GM13976 (cell line): Measurements from ENCODE around the gene HECW1.

Source experiments
- DNase-seq: peaks from one replicate; pipeline ENCODE4 v3.0.0; 2012; ENCODE audit warnings: low spot score
- CTCF ChIP-seq: IDR thresholded peaks from 2 replicates; pipeline ENCODE4 v1.5.1; 2012; ENCODE audit warnings: borderline replicate concordance, mild to moderate bottlenecking; ENCODE audit not compliant: insufficient read depth; ENCODE audit errors: extremely low read depth, missing control alignments, control extremely low read depth
- in situ Hi-C: fragments of 300-500 bp; cut with MboI; formaldehyde crosslinking; loops from one replicate; pipeline ENCODE4 v1.12.0; 2022; ENCODE audit warnings: low sequenced_read_pairs, mixed read lengths, inconsistent platforms; ENCODE audit not compliant: unreplicated experiment

HECW1 gene

GRCh38 chr7:43198016-43198415, 85.6 kb downstream of the HECW1 start:
- in situ Hi-C loops: no loop called here
- TF ChIP-seq CTCF: no peak
- DNase-seq: no peak

GRCh38 chr7:43198599-43199090, 86.2 kb downstream of the HECW1 start:
- DNase-seq: no peak
- in situ Hi-C loops: no loop called here
- no peak for TF ChIP-seq CTCF

GRCh38 chr7:43199371-43200160, 87.1 kb downstream of the HECW1 start:
- in situ Hi-C loops: no loop called here
- TF ChIP-seq CTCF: no peak
- no peak for DNase-seq

GRCh38 chr7:43201912-43202311, 89.5 kb downstream of the HECW1 start:
- no peak for DNase-seq
- no peak for TF ChIP-seq CTCF
- in situ Hi-C loops: no loop called here

GRCh38 chr7:43204081-43204480, 91.6 kb downstream of the HECW1 start:
- DNase-seq: no peak
- TF ChIP-seq CTCF: no peak
- in situ Hi-C loops: no loop called here

GRCh38 chr7:43205171-43205795, 92.8 kb downstream of the HECW1 start:
- TF ChIP-seq CTCF: no peak
- in situ Hi-C loops: no loop called here
- no peak for DNase-seq
